Endometrial microvascular endothelial cells (primary cell): Measurements from ENCODE around the gene CACNA1C. TPM values are rescaled to one million over a fixed set of nuclear protein-coding genes. Genes with fewer than 3 reads are reported as not detected.

Source experiments
- in situ Hi-C: cut with HindIII; loops from 2 replicates; pipeline ENCODE4 v1.10.0; 2017; ENCODE audit warnings: low sequenced_read_pairs, low pct_unique_long_range_greater_than_20kb; ENCODE audit errors: inconsistent ontology term
- total RNA-seq: library from RNA; depleted of rRNA; stranded (reverse); fragments of >200 nt; gene quantifications from one replicate; pipeline ENCODE4 v1.2.3, GENCODE V29; 2015; ENCODE audit errors: inconsistent ontology term

CACNA1C gene
- total RNA-seq, 1 donor from 2014 or later, result not detected

DNA sequence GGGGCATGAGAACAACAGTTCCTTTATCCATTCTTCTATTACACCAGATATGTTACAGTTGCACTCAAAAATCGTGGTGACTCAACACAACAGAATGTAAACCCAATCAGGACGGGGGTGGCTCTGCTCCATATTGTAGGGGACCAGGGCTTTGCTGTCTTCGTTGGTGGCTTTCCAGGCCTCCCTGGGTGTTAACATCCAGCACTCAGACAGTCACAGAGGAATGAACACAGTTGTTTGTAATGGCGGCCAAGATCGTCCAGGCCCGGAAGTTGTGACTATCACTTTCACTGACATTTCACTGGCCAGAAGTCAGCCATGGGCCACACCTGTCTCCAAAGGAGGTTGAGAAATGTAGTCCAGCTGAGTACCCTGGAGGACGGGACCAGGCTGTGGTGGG lies 204.1 kb downstream of the CACNA1C start:
- in situ Hi-C loops, result no loop called here

DNA sequence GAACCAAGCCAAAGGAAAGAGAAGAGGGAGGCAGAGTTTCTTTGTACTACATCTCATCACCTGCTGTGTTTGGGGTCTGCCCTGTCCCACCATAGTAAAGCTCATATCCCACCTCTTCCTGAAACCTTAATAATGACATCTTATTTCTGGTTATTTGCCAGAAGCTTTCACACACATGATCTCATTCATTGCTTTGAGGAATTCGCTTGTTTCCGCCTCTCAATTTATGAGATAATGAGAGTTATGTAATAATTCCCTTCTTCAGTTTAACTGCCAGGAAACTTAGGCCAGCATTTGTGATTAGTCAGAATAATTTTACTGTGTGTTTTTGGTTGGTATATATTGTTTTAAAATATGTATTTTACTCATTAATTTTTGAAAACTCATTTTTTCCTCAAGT lies 205.2 kb downstream of the CACNA1C start:
- in situ Hi-C loops, result no loop called here

DNA sequence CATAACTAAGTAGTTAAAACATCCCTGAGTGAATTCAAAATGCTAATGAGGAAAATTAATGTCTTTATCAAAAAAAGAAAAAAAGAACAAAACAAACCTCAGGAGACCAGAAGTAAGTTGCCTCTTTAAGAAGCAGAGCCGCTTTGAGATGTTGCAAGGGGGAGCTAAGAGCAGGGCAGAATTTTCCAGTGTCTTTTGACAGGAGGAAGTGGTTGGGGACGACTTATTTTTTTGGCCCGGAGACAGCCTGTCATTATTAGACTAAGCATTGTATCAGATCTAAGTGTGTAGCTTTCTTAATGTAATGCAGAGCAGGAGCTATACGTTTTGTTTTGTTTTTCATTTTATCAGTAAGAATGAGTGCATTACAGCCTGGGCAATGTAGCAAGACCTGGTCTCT lies 206.6 kb downstream of the CACNA1C start:
- in situ Hi-C loops, result no loop called here

DNA sequence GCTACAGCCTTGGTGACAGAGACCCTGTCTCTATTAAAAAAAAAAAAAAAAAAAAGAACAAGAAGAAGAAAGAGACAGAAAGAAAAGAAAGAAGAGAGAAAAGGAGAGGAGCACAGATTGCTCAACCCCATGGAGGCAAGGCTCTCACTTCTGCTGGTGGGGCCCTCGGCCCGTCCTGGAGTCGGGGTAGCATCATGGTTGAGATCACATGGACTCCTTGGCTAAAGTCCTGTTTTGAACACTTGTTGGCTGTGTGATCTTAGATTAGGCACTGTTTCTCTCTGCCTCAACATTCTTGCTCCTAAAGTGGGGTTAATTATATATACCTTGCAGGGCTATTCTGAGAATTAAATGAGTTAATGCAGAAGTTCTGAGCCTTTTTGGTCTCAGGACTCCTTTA lies 207.7 kb downstream of the CACNA1C start:
- in situ Hi-C loops, result no loop called here

DNA sequence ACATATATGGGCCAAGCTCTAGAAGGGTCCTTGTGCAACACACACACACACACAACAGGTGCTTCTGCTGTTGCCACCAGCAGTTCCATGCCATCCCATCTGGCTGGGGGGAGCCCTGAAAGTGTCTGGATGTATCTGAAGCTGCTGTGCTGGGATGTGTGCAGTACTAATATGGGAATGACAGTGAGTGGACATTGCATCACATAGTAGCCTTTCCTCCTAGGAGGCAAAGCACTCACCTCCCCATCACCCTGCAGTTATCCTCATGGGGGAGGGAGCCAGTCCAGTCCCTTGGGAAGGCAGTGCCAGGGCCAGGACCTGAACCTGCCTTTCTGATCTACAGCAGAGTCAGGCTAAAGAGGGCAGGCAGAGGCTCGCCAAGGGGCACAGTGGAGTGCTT lies 208.9 kb downstream of the CACNA1C start:
- in situ Hi-C loops, result no loop called here

- in situ Hi-C loops, result no loop called here
Measured at GRCh38 chr12:2262449-2262848, 209.7 kb downstream of the CACNA1C start.

GRCh38 chr12:2263901-2264300 lies 211.1 kb downstream of the CACNA1C start:
- in situ Hi-C loops, result no loop called here

DNA sequence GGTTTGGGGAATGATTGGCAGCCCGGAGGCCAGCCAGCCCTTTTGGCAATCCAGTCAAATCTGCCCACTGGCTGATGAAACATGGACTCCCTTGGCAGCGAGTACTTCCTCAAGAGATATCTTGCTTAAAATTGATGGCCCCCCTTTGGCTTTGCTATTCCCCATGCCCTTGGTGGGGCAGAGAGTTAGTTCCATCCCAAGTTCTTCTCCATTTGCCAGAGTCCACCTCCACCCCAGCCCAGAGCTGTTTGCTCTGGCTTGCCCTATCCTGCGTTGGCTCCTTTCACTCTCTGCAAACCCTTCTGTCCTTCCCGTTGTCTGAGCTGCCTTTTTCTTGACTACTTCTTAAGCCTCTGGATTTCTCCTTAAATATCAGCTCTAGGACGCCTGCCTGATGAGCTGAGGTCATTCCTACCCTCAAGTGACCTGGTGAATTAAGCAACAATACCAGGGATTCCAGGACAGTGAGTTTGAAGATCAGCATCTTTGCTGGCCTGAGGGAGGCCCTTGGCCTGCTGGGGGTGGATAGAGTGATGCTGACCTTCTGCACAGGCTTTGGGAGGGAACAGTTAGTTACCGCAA lies 212.0 kb downstream of the CACNA1C start:
- in situ Hi-C loops, result no loop called here

GRCh38 chr12:2265461-2266167 lies 212.8 kb downstream of the CACNA1C start:
- in situ Hi-C loops, result no loop called here

DNA sequence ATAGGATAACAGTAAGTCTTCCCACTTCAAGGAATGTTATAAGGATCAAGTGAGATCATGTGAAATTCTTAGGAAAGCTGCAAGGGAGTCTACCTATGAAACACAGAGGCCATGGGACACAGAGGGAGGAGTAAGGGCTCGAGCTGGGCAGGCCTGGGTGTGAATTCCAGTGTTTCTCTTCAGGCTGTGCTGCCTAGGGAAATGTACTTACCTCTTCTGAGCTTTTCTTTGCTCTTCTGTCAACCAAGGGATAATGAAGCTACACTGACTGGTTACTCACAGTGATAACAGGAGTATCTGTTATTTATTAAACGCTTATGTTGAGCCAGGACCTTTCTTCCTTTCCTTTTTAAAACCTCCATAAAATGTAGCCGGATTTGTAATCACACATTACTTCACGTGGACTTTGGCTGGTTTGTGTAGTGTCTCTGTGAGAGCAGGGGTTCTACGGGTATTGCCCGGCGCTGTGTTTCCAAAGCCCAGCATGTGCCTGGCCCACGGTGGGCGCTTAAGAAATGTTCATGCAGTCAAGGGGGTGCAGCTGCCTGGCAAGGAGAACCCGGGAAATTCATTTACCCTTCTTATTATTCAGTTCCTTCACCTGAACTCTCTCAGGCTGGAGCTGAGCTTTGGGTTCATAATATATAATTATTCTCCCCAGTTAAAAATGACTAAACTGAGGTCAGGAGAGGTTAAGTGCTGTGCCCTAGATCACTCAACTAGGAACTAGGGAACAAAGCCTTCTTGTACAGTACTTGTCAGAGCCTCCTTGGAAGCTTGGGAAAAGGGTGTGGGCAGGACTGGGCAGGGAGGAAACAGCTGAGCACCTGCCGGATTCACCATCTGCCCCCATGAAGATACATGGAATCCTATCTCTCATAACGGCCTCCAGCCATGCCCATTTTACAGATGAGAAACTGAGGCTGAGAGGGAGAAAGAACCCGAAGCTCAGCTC lies 214.2 kb downstream of the CACNA1C start:
- in situ Hi-C loops, result no loop called here

GRCh38 chr12:2267703-2268470 lies 215.1 kb downstream of the CACNA1C start:
- in situ Hi-C loops, result no loop called here

DNA sequence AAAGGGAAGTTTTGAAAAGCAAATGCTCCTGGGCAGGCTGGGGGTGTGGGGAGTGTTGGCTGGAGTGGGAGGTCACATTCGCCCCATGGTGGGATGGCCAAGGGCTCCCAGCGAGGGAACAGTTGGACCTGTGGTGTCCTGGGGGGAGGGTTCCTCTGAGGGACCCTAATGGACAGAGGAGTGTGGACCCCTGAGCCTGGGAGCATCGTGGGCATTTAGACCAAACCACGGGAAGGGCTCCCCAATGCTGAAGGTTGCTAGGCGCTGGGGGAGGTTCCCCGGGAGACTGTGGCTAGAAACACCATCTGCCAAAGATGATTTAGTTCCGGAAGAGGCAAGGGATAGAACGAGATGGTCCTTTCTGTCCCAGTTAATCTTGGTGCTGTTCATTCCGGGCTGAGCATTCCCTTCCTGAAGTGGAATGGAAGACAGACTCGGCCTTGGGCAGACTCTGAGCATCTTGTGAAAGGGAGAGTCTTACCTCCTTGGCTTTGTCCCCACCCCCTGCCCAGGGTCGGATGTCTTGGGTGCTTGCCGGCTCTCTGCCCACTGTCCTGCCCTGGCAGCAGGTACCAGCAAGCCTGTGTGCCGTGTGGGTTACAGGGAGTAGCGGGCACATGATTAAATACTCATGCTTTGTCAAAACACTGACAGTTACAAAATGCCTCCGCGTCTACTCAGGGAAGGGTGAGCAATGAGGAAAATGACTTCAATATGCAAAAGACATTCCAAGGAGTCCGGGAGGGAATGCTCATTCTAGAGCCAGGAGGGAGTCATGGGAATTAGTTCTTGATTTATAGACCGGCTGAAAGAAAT lies 215.9 kb downstream of the CACNA1C start:
- in situ Hi-C loops, result no loop called here

GRCh38 chr12:2270846-2271245 lies 218.1 kb downstream of the CACNA1C start:
- in situ Hi-C loops, result no loop called here

DNA sequence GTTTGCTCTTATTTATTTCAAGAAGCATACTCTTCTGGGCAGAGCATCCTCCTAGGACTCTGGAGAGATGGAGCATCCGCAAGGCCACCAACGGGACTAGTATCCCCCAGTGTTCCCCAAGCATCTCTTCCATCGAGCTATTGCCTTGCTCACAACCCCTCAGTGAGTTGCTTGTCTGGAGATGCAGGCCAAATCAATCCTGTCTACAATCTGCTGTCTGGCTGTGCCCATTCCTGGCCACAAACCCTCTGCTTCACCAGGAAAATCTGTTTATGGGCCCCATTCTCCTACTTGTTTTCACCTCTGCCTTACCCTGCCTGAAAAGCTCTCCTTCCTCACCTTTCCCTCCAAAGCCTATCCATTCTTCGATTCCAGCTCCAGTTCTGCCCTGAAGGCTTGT lies 219.2 kb downstream of the CACNA1C start:
- in situ Hi-C loops, result no loop called here

- in situ Hi-C loops, result no loop called here
Measured at GRCh38 chr12:2273288-2273687, 220.5 kb downstream of the CACNA1C start.

GRCh38 chr12:2273751-2274150 lies 221.0 kb downstream of the CACNA1C start:
- in situ Hi-C loops, result no loop called here

GRCh38 chr12:2274733-2275132 lies 221.9 kb downstream of the CACNA1C start:
- in situ Hi-C loops, result no loop called here

DNA sequence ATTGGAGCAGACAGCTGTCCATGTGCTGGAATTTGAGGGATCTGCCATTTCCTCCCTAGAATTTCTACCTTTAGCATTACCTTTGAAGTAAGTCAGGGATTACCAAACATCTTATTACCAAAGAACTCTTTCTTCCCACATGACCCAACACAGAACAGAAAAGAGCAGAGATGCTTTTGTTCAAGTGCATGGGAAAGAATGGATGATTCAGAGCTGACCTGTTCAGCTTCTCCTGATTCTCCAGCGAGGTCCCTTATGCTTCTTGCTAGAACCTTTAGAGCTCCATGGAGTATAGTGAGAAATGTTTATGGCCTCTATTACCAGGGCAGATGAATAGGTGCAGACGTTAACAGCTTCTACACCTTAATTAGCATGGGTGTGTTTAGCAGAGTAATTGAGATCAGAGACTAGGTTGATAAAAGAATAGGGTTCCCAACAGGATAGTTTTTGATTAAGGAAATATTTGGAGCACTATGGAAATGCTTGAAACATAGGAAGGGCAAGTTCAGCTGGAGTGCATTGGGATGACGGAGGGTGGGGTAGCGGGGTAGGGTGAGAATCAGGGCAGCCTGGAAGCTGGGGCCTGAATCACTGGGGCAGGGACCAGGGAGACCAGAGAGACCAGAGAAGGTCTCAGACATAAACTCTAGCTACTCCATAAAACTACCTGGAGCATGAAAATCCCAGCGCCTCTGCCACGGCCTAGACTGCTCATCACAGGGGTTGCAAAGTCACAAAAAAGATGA lies 223.7 kb downstream of the CACNA1C start:
- in situ Hi-C loops, result no loop called here
